T-helper 9 cell (primary cell): ENCODE measurements around the gene SCARF2.
"Not testable (repeated sequence)": the region's sequence is repeated elsewhere in the genome, so short reads cannot be mapped to it uniquely, and the experiment has no call there.

Source experiments
- DNase-seq: peaks from one replicate; pipeline ENCODE4 v3.0.0-alpha.2; 2020

The SCARF2 gene

GRCh38 chr22:20390394-20390907 is 47.2 kb downstream of the SCARF2 start:
- DNase-seq, result no peak

- DNase-seq, result no peak
These were observed 48.3 kb downstream of the SCARF2 start for GRCh38 chr22:20389288-20389687.

GRCh38 chr22:20388200-20388599 is 49.4 kb downstream of the SCARF2 start:
- no peak for DNase-seq

GRCh38 chr22:20386972-20387371 is 50.7 kb downstream of the SCARF2 start:
- DNase-seq, result no peak

- DNase-seq, result no peak
These were observed 51.3 kb downstream of the SCARF2 start for GRCh38 chr22:20386336-20386735.

DNA sequence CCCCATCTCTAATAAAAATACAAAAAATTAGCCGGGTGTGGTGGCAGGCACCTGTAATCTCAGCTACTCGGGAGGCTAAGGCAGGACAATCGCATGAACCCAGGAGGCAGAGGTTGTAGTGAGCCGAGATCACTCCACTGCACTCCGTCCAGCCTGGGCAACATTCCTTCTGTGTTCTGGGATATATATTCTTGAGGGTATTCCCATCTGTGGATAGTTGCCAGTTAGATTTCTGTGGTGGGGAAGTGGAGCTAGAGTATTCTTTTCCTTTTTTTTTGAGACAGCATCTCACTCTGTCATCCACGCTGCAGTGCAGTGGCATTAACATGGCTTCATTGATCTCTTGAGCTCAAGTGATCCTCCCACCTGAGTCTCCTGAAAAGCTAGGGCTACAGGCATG is 52.8 kb downstream of the SCARF2 start:
- no peak for DNase-seq

GRCh38 chr22:20384171-20384570 is 53.5 kb downstream of the SCARF2 start:
- DNase-seq, result no peak

DNA sequence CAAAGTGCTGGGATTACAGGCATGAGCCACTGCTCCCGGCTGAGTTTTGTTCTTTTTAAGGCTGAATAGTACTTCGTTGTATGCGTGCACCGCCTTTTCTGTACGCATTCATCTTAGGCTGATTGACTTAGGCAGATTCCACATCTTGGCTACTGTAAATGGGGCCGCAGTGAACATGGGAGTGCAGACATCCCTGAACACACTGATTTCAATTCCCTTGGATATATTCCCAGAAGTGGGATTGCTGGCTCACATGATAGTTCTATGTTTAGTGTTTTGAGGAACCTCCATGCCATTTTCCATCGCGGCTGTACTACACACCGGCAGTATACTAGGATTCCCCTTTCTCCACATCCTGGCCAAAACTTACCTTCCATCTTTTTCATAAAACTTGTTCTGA is 54.1 kb downstream of the SCARF2 start:
- no peak for DNase-seq

DNA sequence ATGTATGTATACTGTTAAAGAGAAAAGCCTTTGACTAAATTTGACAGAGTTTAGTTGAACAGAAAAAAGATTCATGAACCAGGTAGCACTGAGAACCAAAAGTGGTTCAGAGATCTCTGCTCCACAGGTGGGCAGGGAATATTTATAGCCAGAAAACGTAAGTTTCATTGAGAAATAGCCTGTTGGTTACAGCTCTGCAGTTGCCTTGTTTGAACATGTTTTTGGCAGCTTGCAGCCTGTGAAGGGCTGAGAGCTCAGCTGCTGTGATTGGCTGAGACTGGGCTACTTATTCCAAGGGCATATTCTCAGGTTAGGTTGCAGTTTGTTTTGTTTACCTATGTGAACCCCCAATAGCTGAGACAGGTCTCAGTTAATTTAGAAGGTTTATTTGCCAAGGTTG is 57.1 kb downstream of the SCARF2 start:
- no peak for DNase-seq

DNA sequence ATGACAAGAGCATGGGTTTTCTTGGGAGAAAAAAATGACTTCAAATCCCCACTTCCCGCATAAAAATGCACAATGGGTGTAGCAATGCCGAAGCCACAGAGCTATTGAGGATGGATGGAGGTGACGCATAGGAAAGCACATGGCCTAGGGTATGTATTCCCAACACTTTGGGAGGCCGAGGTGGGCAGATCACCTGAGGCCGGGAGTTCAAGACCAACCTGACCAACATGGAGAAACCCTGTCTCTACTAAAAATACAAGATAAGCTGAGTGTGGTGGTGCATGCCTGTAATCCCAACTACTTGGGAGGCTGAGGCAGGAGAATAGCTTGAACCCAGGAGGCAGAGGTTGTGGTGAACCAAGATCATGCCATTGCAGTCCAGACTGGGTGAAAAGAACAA is 58.9 kb downstream of the SCARF2 start:
- not testable (repeated sequence) for DNase-seq

DNA sequence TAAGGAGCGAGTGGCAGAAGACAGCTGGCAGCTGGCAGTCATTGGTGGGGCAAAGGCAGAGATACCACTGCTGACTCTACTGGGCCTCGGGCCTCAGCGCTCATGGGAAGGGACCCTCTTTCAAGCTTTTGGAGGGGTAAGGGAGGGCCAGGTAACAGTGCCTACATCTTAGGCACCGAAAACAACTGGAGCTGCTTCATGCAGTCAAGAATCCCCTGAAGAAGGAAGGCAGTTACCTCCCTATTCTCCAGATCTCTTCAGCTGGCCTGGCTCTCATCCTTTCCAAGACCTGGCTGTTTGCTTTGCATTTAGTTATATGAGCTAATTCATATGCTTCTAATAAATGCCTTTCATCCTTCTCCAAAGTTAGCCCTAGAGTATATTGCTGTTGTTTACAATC is 59.5 kb downstream of the SCARF2 start:
- DNase-seq, result no peak

GRCh38 chr22:20376983-20377382 is 60.6 kb downstream of the SCARF2 start:
- not testable (repeated sequence) for DNase-seq

GRCh38 chr22:20376281-20376680 is 61.3 kb downstream of the SCARF2 start:
- DNase-seq, result not testable (repeated sequence)
